ENCODE data around the gene ANO9.
"Not testable (repeated sequence)": the region's sequence is repeated elsewhere in the genome, so short reads cannot be mapped to it uniquely, and the experiment has no call there.

Gene ANO9

GRCh38 chr11:477052-477715 is 35.4 kb upstream of the ANO9 start:
- H3K27me3 Mint-ChIP-seq, result no peaks in the 10 kb centered on the region
- H3K4me3 Mint-ChIP-seq, result no peak overlapping the region
- H3K27ac Mint-ChIP-seq (ENCODE audit: low read depth), result no peak overlapping the region
- DNase-seq (ENCODE audit: low spot score in 2 of 2) (no peak), ATAC-seq (replicated peaks; ENCODE audit: extremely low read depth, poor library complexity, severe bottlenecking) (no peak)
- no peaks in the 10 kb centered on the region for H3K9me3 Mint-ChIP-seq
- peaks cover 3% of the 10 kb centered on the region for H3K36me3 Mint-ChIP-seq (ENCODE audit: insufficient read depth)
- H3K4me1 Mint-ChIP-seq, result no peaks in the 10 kb centered on the region

- Mint-ChIP-seq H3K27me3 (no peaks in the 10 kb centered on the region), H3K4me3 (no peak overlapping the region), H3K27ac (ENCODE audit: low read depth) (no peak overlapping the region), H3K36me3 (ENCODE audit: insufficient read depth) (peaks cover 3% of the 10 kb centered on the region), H3K4me1 (no peaks in the 10 kb centered on the region), H3K9me3 (no peaks in the 10 kb centered on the region)
- DNase-seq (ENCODE audit: low spot score in 2 of 2) (no peak), ATAC-seq (replicated peaks; ENCODE audit: extremely low read depth, poor library complexity, severe bottlenecking) (no peak)
Measured at GRCh38 chr11:476416-476815, 34.6 kb upstream of the ANO9 start.

- H3K36me3 Mint-ChIP-seq (ENCODE audit: insufficient read depth), result peaks cover 2% of the 10 kb centered on the region
- DNase-seq (ENCODE audit: low spot score in 2 of 2) (no peak), ATAC-seq (replicated peaks; ENCODE audit: extremely low read depth, poor library complexity, severe bottlenecking) (no peak)
- no peaks in the 10 kb centered on the region for H3K27me3 Mint-ChIP-seq
- no peaks in the 10 kb centered on the region for H3K9me3 Mint-ChIP-seq
- no peaks in the 10 kb centered on the region for H3K4me1 Mint-ChIP-seq
- no peak overlapping the region for H3K4me3 Mint-ChIP-seq
- H3K27ac Mint-ChIP-seq (ENCODE audit: low read depth), result no peak overlapping the region
Measured at GRCh38 chr11:475941-476340, 34.1 kb upstream of the ANO9 start.

GRCh38 chr11:474914-475506 is 33.2 kb upstream of the ANO9 start:
- Mint-ChIP-seq H3K27ac (ENCODE audit: low read depth) (no peak overlapping the region), H3K9me3 (no peaks in the 10 kb centered on the region), H3K27me3 (no peaks in the 10 kb centered on the region), H3K4me1 (no peaks in the 10 kb centered on the region), H3K4me3 (no peak overlapping the region), H3K36me3 (ENCODE audit: insufficient read depth) (peaks cover 5% of the 10 kb centered on the region)
- no peak for ATAC-seq (replicated peaks; ENCODE audit: extremely low read depth, poor library complexity, severe bottlenecking)
- no peak for DNase-seq (ENCODE audit: low spot score in 2 of 2)

- DNase-seq (ENCODE audit: low spot score in 2 of 2) (no peak), ATAC-seq (replicated peaks; ENCODE audit: extremely low read depth, poor library complexity, severe bottlenecking) (no peak)
- H3K9me3 Mint-ChIP-seq, result no peaks in the 10 kb centered on the region
- no peak overlapping the region for H3K4me3 Mint-ChIP-seq
- no peak overlapping the region for H3K27ac Mint-ChIP-seq (ENCODE audit: low read depth)
- peaks cover 5% of the 10 kb centered on the region for H3K36me3 Mint-ChIP-seq (ENCODE audit: insufficient read depth)
- no peaks in the 10 kb centered on the region for H3K27me3 Mint-ChIP-seq
- no peaks in the 10 kb centered on the region for H3K4me1 Mint-ChIP-seq
Measured at GRCh38 chr11:473962-474785, 32.4 kb upstream of the ANO9 start.

- H3K4me3 Mint-ChIP-seq, result no peak overlapping the region
- no peak for DNase-seq (ENCODE audit: low spot score in 2 of 2)
- peaks cover 5% of the 10 kb centered on the region for H3K36me3 Mint-ChIP-seq (ENCODE audit: insufficient read depth)
- no peak for ATAC-seq (replicated peaks; ENCODE audit: extremely low read depth, poor library complexity, severe bottlenecking)
- no peak overlapping the region for H3K27ac Mint-ChIP-seq (ENCODE audit: low read depth)
- no peaks in the 10 kb centered on the region for H3K9me3 Mint-ChIP-seq
- H3K27me3 Mint-ChIP-seq, result no peaks in the 10 kb centered on the region
- H3K4me1 Mint-ChIP-seq, result no peaks in the 10 kb centered on the region
Measured at GRCh38 chr11:473415-473814, 31.6 kb upstream of the ANO9 start.

- H3K27ac Mint-ChIP-seq (ENCODE audit: low read depth), result no peak overlapping the region
- no peak overlapping the region for H3K4me3 Mint-ChIP-seq
- DNase-seq (ENCODE audit: low spot score in 2 of 2) (no peak), ATAC-seq (replicated peaks; ENCODE audit: extremely low read depth, poor library complexity, severe bottlenecking) (no peak)
- H3K27me3 Mint-ChIP-seq, result no peaks in the 10 kb centered on the region
- no peaks in the 10 kb centered on the region for H3K4me1 Mint-ChIP-seq
- H3K36me3 Mint-ChIP-seq (ENCODE audit: insufficient read depth), result peaks cover 7% of the 10 kb centered on the region
- H3K9me3 Mint-ChIP-seq, result no peaks in the 10 kb centered on the region
Measured at GRCh38 chr11:472816-473215, 31.0 kb upstream of the ANO9 start.

- Mint-ChIP-seq H3K27me3 (no peaks in the 10 kb centered on the region), H3K27ac (ENCODE audit: low read depth) (no peak overlapping the region), H3K4me3 (no peak overlapping the region), H3K4me1 (no peaks in the 10 kb centered on the region), H3K36me3 (ENCODE audit: insufficient read depth) (peaks cover 7% of the 10 kb centered on the region), H3K9me3 (no peaks in the 10 kb centered on the region)
- DNase-seq (ENCODE audit: low spot score in 2 of 2) (no peak), ATAC-seq (replicated peaks; ENCODE audit: extremely low read depth, poor library complexity, severe bottlenecking) (no peak)
Measured at GRCh38 chr11:472272-472671, 30.5 kb upstream of the ANO9 start.

GRCh38 chr11:471468-472145 is 29.8 kb upstream of the ANO9 start:
- H3K4me3 Mint-ChIP-seq, result no peak overlapping the region
- H3K27me3 Mint-ChIP-seq, result no peaks in the 10 kb centered on the region
- no peaks in the 10 kb centered on the region for H3K4me1 Mint-ChIP-seq
- H3K9me3 Mint-ChIP-seq, result no peaks in the 10 kb centered on the region
- no peak overlapping the region for H3K27ac Mint-ChIP-seq (ENCODE audit: low read depth)
- H3K36me3 Mint-ChIP-seq (ENCODE audit: insufficient read depth), result peaks cover 7% of the 10 kb centered on the region
- ATAC-seq (replicated peaks; ENCODE audit: extremely low read depth, poor library complexity, severe bottlenecking) (no peak), DNase-seq (ENCODE audit: low spot score in 2 of 2) (no peak)

- Mint-ChIP-seq H3K4me1 (no peaks in the 10 kb centered on the region), H3K27me3 (no peaks in the 10 kb centered on the region), H3K9me3 (no peaks in the 10 kb centered on the region), H3K27ac (ENCODE audit: low read depth) (peak overlapping the region; percentile 78), H3K4me3 (no peak overlapping the region), H3K36me3 (ENCODE audit: insufficient read depth) (peaks cover 11% of the 10 kb centered on the region)
- DNase-seq (ENCODE audit: low spot score in 2 of 2) (no peak), ATAC-seq (replicated peaks; ENCODE audit: extremely low read depth, poor library complexity, severe bottlenecking) (no peak)
Measured at GRCh38 chr11:469684-470560, 28.1 kb upstream of the ANO9 start.

GRCh38 chr11:469026-469683 is 27.3 kb upstream of the ANO9 start:
- H3K4me3 Mint-ChIP-seq; DNase-seq (ENCODE audit: low spot score in 2 of 2); H3K9me3 Mint-ChIP-seq; H3K4me1 Mint-ChIP-seq; ATAC-seq (replicated peaks; ENCODE audit: extremely low read depth, poor library complexity, severe bottlenecking); H3K27me3 Mint-ChIP-seq: not testable (repeated sequence)
- H3K36me3 Mint-ChIP-seq (ENCODE audit: insufficient read depth), result peaks cover 11% of the 10 kb centered on the region
- peak overlapping the region; percentile 78 for H3K27ac Mint-ChIP-seq (ENCODE audit: low read depth)
